ENCODE measurements around the gene LCE3E. TPM values are rescaled to one million over a fixed set of nuclear protein-coding genes. Genes with fewer than 3 reads are reported as not detected.

LCE3E gene
- total RNA-seq: not detected
- polyA plus RNA-seq: not detected
- long read RNA-seq, donor 1: 0 reads
- long read RNA-seq, donor 2: 0 reads
- long read RNA-seq, donor 3: 0 reads
- long read RNA-seq, donor 4: 0 reads
- long read RNA-seq, donor 5: 0 reads

- Histone ChIP-seq H3K27me3 (ENCODE audit: control insufficient read depth in 3 of 3, insufficient read depth in 3 of 3, low read length in 2 of 3) (no peaks in the 10 kb centered on the region), H3K9me3 (ENCODE audit: control insufficient read depth in 4 of 4, insufficient read depth in 3 of 4, low read length in 3 of 4) (peaks cover 0 to 3% (median 2%) of the 10 kb centered on the region in 4 donors), H3K27ac (ENCODE audit: low read depth in 1 of 2, low read length in 1 of 2) (no peak within 1 kb of the TSS), H3K4me3 (no peak within 1 kb of the TSS), H3K36me3 (ENCODE audit: control insufficient read depth in 4 of 4, insufficient read depth in 4 of 4, low read length in 4 of 4) (no peaks in the 10 kb centered on the region), H3K9ac (ENCODE audit: insufficient read depth in 1 of 2, low read length in 2 of 2) (no peak within 1 kb of the TSS), H3K4me1 (ENCODE audit: control insufficient read depth in 5 of 5, insufficient read depth in 5 of 5, low read length in 5 of 5) (no peaks in the 10 kb centered on the region)
- no peak for TF ChIP-seq CTCF (IDR thresholded peaks at IDR 0.05; ENCODE audit: control extremely low read depth, extremely low read depth)
- ATAC-seq (ENCODE audit: insufficient read depth, low FRiP score) (no peak), DNase-seq (no peak)
- 64 to 75% methylated on average over 1 of the region's 1 CpG for WGBS, 2 donors
These were observed at the start of gene LCE3E for GRCh38 chr1:152566681-152567080. Gene LCE3E (minus strand): TSS chr1:152566780. CDS start chr1:152566208, 572 bp downstream.

- Histone ChIP-seq H3K36me3 (ENCODE audit: control insufficient read depth in 4 of 4, insufficient read depth in 4 of 4, low read length in 4 of 4) (no peaks in the 10 kb centered on the region), H3K9me3 (ENCODE audit: control insufficient read depth in 4 of 4, insufficient read depth in 3 of 4, low read length in 3 of 4) (peaks cover 0 to 14% (median 4%) of the 10 kb centered on the region in 4 donors), H3K9ac (ENCODE audit: insufficient read depth in 1 of 2, low read length in 2 of 2) (no peak within 1 kb of the TSS), H3K4me1 (ENCODE audit: control insufficient read depth in 5 of 5, insufficient read depth in 5 of 5, low read length in 5 of 5) (no peaks in the 10 kb centered on the region), H3K27ac (ENCODE audit: low read depth in 1 of 2, low read length in 1 of 2) (no peak within 1 kb of the TSS), H3K27me3 (ENCODE audit: control insufficient read depth in 3 of 3, insufficient read depth in 3 of 3, low read length in 2 of 3) (no peaks in the 10 kb centered on the region), H3K4me3 (no peak within 1 kb of the TSS)
- WGBS, 2 donors: 89% methylated on average over 1 of the region's 1 CpG; no CpG with 5 or more reads in 1 of the 2 donors
- ATAC-seq (ENCODE audit: insufficient read depth, low FRiP score) (no peak), DNase-seq (no peak)
- TF ChIP-seq CTCF (IDR thresholded peaks at IDR 0.05; ENCODE audit: control extremely low read depth, extremely low read depth): no peak
These were observed 46.9 kb upstream of the LCE3E start, which contains the start of gene LCE3B for GRCh38 chr1:152613511-152613910. Gene LCE3B (plus strand): TSS chr1:152613811. CDS start chr1:152613811, 0 bp downstream.

GRCh38 chr1:152599934-152600333 is 33.4 kb upstream of the LCE3E start, which contains the start of gene LCE3C:
Gene LCE3C (plus strand): TSS chr1:152600234. CDS start chr1:152600732, 498 bp downstream.
- ATAC-seq (ENCODE audit: insufficient read depth, low FRiP score) (no peak), DNase-seq (no peak)
- no peak for TF ChIP-seq CTCF (IDR thresholded peaks at IDR 0.05; ENCODE audit: control extremely low read depth, extremely low read depth)
- no peak within 1 kb of the TSS for H3K27ac ChIP-seq (ENCODE audit: low read depth in 1 of 2, low read length in 1 of 2)
- no peaks in the 10 kb centered on the region for H3K4me1 ChIP-seq (ENCODE audit: control insufficient read depth in 5 of 5, insufficient read depth in 5 of 5, low read length in 5 of 5)
- H3K9ac ChIP-seq (ENCODE audit: insufficient read depth in 1 of 2, low read length in 2 of 2): no peak within 1 kb of the TSS
- H3K9me3 ChIP-seq (ENCODE audit: control insufficient read depth in 4 of 4, insufficient read depth in 3 of 4, low read length in 3 of 4): peaks cover 0 to 13% (median 0%) of the 10 kb centered on the region in 4 donors
- H3K36me3 ChIP-seq (ENCODE audit: control insufficient read depth in 4 of 4, insufficient read depth in 4 of 4, low read length in 4 of 4): no peaks in the 10 kb centered on the region
- H3K4me3 ChIP-seq: no peak within 1 kb of the TSS
- 74% methylated on average over 4 of the region's 4 CpGs; no CpG with 5 or more reads in 1 of the 2 donors for WGBS, 2 donors
- H3K27me3 ChIP-seq (ENCODE audit: control insufficient read depth in 3 of 3, insufficient read depth in 3 of 3, low read length in 2 of 3): no peaks in the 10 kb centered on the region
